Sigmoid colon (tissue), 4 donors: ENCODE data around the gene CSTF1.

Source experiments
- CTCF ChIP-seq, 4 experiments: fragments of 450-650 bp in 3 of 4; fragments of 200-600 bp in 1 of 4; IDR thresholded peaks; one replicate each; pipeline ENCODE4 v1.5.1; 2016 to 2019; ENCODE audit warnings: antibody characterized with exemption in 4 of 4, mild to moderate bottlenecking in 3 of 4, moderate library complexity in 2 of 4
- EP300 ChIP-seq, 4 donors: sonication (generic); formaldehyde crosslinking; IDR thresholded peaks; one replicate each; pipeline ENCODE4 v1.6.1; 2017; ENCODE audit warnings: antibody characterized with exemption in 4 of 4
- POLR2A ChIP-seq, 2 donors: fragments of 450-650 bp; IDR thresholded peaks; one replicate each; pipeline ENCODE4 v1.6.1; 2016; ENCODE audit warnings: antibody characterized with exemption in 2 of 2, mild to moderate bottlenecking in 2 of 2, moderate library complexity in 2 of 2

- TF ChIP-seq CTCF (IDR thresholded peaks at IDR 0.05) (no peak), POLR2A (IDR thresholded peaks at IDR 0.05) (no peak), EP300 (IDR thresholded peaks at IDR 0.05) (no peak)
Measured at GRCh38 chr20:56447227-56447626, 54.8 kb downstream of the CSTF1 start.
